ENCODE data around the gene PNPLA7.

The PNPLA7 gene

GRCh38 chr9:137592767-137593166 lies 42.6 kb upstream of the PNPLA7 start:
- no peak for DNase-seq
- no peak overlapping the region for H4K8ac ChIP-seq (ENCODE audit: low read length)
- no peak overlapping the region for H3K14ac ChIP-seq (ENCODE audit: low read length in 2 of 2)
- H3K79me1 ChIP-seq (replicated peaks; ENCODE audit: low read length, poor library complexity, severe bottlenecking), result peaks cover 22% of the 10 kb centered on the region
- peaks cover 10% of the 10 kb centered on the region for H3K4me1 ChIP-seq (ENCODE audit: control insufficient read depth, insufficient read depth, low read depth, low read length)
- WGBS, result 92% methylated on average over 7 of the region's 7 CpGs
- no peaks in the 10 kb centered on the region for H3K27me3 ChIP-seq (ENCODE audit: control insufficient read depth in 1 of 2, insufficient read depth in 1 of 2, low read length in 2 of 2)
- peaks cover 9 to 10% of the 10 kb centered on the region in 2 experiments for H3K36me3 ChIP-seq (ENCODE audit: control insufficient read depth in 1 of 2, insufficient read depth in 2 of 2, low read depth in 1 of 2, low read length in 2 of 2)
- no peak overlapping the region for H3K9ac ChIP-seq (ENCODE audit: low read length)
- H2BK120ac ChIP-seq (ENCODE audit: low read depth, low read length), result no peak overlapping the region
- no peak overlapping the region for H3K27ac ChIP-seq (ENCODE audit: low read length, poor library complexity, severe bottlenecking)
- no peaks in the 10 kb centered on the region for H3K9me3 ChIP-seq (ENCODE audit: control insufficient read depth, low read length)
- H2BK5ac ChIP-seq (ENCODE audit: low read depth, low read length, poor library complexity, severe bottlenecking), result no peak overlapping the region
- H3K4ac ChIP-seq (ENCODE audit: low read depth in 1 of 2, low read length in 2 of 2), result no peak overlapping the region
- no peak overlapping the region for H4K91ac ChIP-seq (ENCODE audit: low read length)
- H2BK12ac ChIP-seq (ENCODE audit: low read length in 2 of 2), result no peak overlapping the region
- no peak overlapping the region for H3K23ac ChIP-seq (ENCODE audit: low read length in 2 of 2)
- no peak overlapping the region for H2AK5ac ChIP-seq (ENCODE audit: low read length, severe bottlenecking)
- no peak overlapping the region for H2AFZ ChIP-seq (ENCODE audit: low read depth, low read length)
- no peak overlapping the region for H2BK15ac ChIP-seq (ENCODE audit: low read depth, poor library complexity, severe bottlenecking)
- no peak overlapping the region for H3K4me3 ChIP-seq (ENCODE audit: insufficient read depth in 1 of 2, low read depth in 1 of 2, low read length in 2 of 2)
- H3K4me2 ChIP-seq (ENCODE audit: low read length, poor library complexity, severe bottlenecking), result no peak overlapping the region
- no peak overlapping the region for H3K18ac ChIP-seq (ENCODE audit: low read depth in 1 of 2, low read length in 2 of 2)

- Histone ChIP-seq H3K4ac (ENCODE audit: low read depth in 1 of 2, low read length in 2 of 2) (peak within 1 kb of the TSS in 1 of 2 experiments; percentile 17), H2BK5ac (ENCODE audit: low read depth, low read length, poor library complexity, severe bottlenecking) (peak within 1 kb of the TSS; percentile 81), H3K9me3 (ENCODE audit: control insufficient read depth, low read length) (no peaks in the 10 kb centered on the region), H3K27me3 (ENCODE audit: control insufficient read depth in 1 of 2, insufficient read depth in 1 of 2, low read length in 2 of 2) (no peaks in the 10 kb centered on the region), H2AK5ac (ENCODE audit: low read length, severe bottlenecking) (no peak within 1 kb of the TSS), H2BK12ac (ENCODE audit: low read length in 2 of 2) (no peak within 1 kb of the TSS), H3K18ac (ENCODE audit: low read depth in 1 of 2, low read length in 2 of 2) (peak within 1 kb of the TSS; percentile 15 to 59), H2BK120ac (ENCODE audit: low read depth, low read length) (peak within 1 kb of the TSS; percentile 19), H3K36me3 (ENCODE audit: control insufficient read depth in 1 of 2, insufficient read depth in 2 of 2, low read depth in 1 of 2, low read length in 2 of 2) (peaks cover 29 to 31% of the 10 kb centered on the region in 2 experiments), H3K27ac (ENCODE audit: low read length, poor library complexity, severe bottlenecking) (no peak within 1 kb of the TSS), H3K4me1 (ENCODE audit: control insufficient read depth, insufficient read depth, low read depth, low read length) (peaks cover 10% of the 10 kb centered on the region), H4K91ac (ENCODE audit: low read length) (no peak within 1 kb of the TSS), H4K8ac (ENCODE audit: low read length) (peak within 1 kb of the TSS; percentile 57), H3K14ac (ENCODE audit: low read length in 2 of 2) (peak within 1 kb of the TSS in 1 of 2 experiments; percentile 30), H2BK15ac (ENCODE audit: low read depth, poor library complexity, severe bottlenecking) (no peak within 1 kb of the TSS), H2AFZ (ENCODE audit: low read depth, low read length) (peak within 1 kb of the TSS; percentile 55), H3K4me3 (ENCODE audit: insufficient read depth in 1 of 2, low read depth in 1 of 2, low read length in 2 of 2) (peak within 1 kb of the TSS; percentile 92), H3K23ac (ENCODE audit: low read length in 2 of 2) (peak within 1 kb of the TSS in 1 of 2 experiments; percentile 2), H3K79me1 (replicated peaks; ENCODE audit: low read length, poor library complexity, severe bottlenecking) (peaks cover 38% of the 10 kb centered on the region), H3K9ac (ENCODE audit: low read length) (peak within 1 kb of the TSS; percentile 89), H3K4me2 (ENCODE audit: low read length, poor library complexity, severe bottlenecking) (peak within 1 kb of the TSS; percentile 99)
- WGBS, result 1% methylated on average over 67 of the region's 113 CpGs
- peak; percentile 84 for DNase-seq
These were observed 40.5 kb upstream of the PNPLA7 start, which contains the start of gene ZMYND19 for GRCh38 chr9:137590469-137591383. Gene ZMYND19 (minus strand): TSS chr9:137590512. CDS start chr9:137590263, 249 bp downstream.

- Histone ChIP-seq H4K8ac (ENCODE audit: low read length) (peak overlapping the region; percentile 57), H3K27me3 (ENCODE audit: control insufficient read depth in 1 of 2, insufficient read depth in 1 of 2, low read length in 2 of 2) (no peaks in the 10 kb centered on the region), H4K91ac (ENCODE audit: low read length) (no peak overlapping the region), H2BK5ac (ENCODE audit: low read depth, low read length, poor library complexity, severe bottlenecking) (no peak overlapping the region), H3K14ac (ENCODE audit: low read length in 2 of 2) (no peak overlapping the region), H3K4me1 (ENCODE audit: control insufficient read depth, insufficient read depth, low read depth, low read length) (peaks cover 10% of the 10 kb centered on the region), H2AK5ac (ENCODE audit: low read length, severe bottlenecking) (no peak overlapping the region), H3K23ac (ENCODE audit: low read length in 2 of 2) (no peak overlapping the region), H3K18ac (ENCODE audit: low read depth in 1 of 2, low read length in 2 of 2) (no peak overlapping the region), H2AFZ (ENCODE audit: low read depth, low read length) (peak overlapping the region; percentile 51), H2BK15ac (ENCODE audit: low read depth, poor library complexity, severe bottlenecking) (no peak overlapping the region), H3K4me2 (ENCODE audit: low read length, poor library complexity, severe bottlenecking) (peak overlapping the region; percentile 55), H3K27ac (ENCODE audit: low read length, poor library complexity, severe bottlenecking) (no peak overlapping the region), H3K4ac (ENCODE audit: low read depth in 1 of 2, low read length in 2 of 2) (no peak overlapping the region), H3K79me1 (replicated peaks; ENCODE audit: low read length, poor library complexity, severe bottlenecking) (peaks cover 41% of the 10 kb centered on the region), H3K4me3 (ENCODE audit: insufficient read depth in 1 of 2, low read depth in 1 of 2, low read length in 2 of 2) (peak overlapping the region; percentile 92), H3K9me3 (ENCODE audit: control insufficient read depth, low read length) (no peaks in the 10 kb centered on the region), H2BK120ac (ENCODE audit: low read depth, low read length) (peak overlapping the region; percentile 19), H3K36me3 (ENCODE audit: control insufficient read depth in 1 of 2, insufficient read depth in 2 of 2, low read depth in 1 of 2, low read length in 2 of 2) (peaks cover 34 to 35% of the 10 kb centered on the region in 2 experiments), H3K9ac (ENCODE audit: low read length) (peak overlapping the region; percentile 89), H2BK12ac (ENCODE audit: low read length in 2 of 2) (no peak overlapping the region)
- WGBS, result 0% methylated on average over 10 of the region's 61 CpGs
- DNase-seq, result no peak
These were observed 39.9 kb upstream of the PNPLA7 start for GRCh38 chr9:137590123-137590468.

GRCh38 chr9:137589441-137590122 lies 39.4 kb upstream of the PNPLA7 start:
- Histone ChIP-seq H3K36me3 (ENCODE audit: control insufficient read depth in 1 of 2, insufficient read depth in 2 of 2, low read depth in 1 of 2, low read length in 2 of 2) (peaks cover 36 to 39% of the 10 kb centered on the region in 2 experiments), H2AK5ac (ENCODE audit: low read length, severe bottlenecking) (no peak overlapping the region), H2AFZ (ENCODE audit: low read depth, low read length) (no peak overlapping the region), H4K8ac (ENCODE audit: low read length) (peak overlapping the region; percentile 32), H3K4me2 (ENCODE audit: low read length, poor library complexity, severe bottlenecking) (peak overlapping the region; percentile 88), H3K27me3 (ENCODE audit: control insufficient read depth in 1 of 2, insufficient read depth in 1 of 2, low read length in 2 of 2) (no peaks in the 10 kb centered on the region), H2BK15ac (ENCODE audit: low read depth, poor library complexity, severe bottlenecking) (no peak overlapping the region), H4K91ac (ENCODE audit: low read length) (no peak overlapping the region), H3K4me1 (ENCODE audit: control insufficient read depth, insufficient read depth, low read depth, low read length) (peaks cover 10% of the 10 kb centered on the region), H2BK120ac (ENCODE audit: low read depth, low read length) (peak overlapping the region; percentile 19), H2BK5ac (ENCODE audit: low read depth, low read length, poor library complexity, severe bottlenecking) (peak overlapping the region; percentile 81), H3K14ac (ENCODE audit: low read length in 2 of 2) (no peak overlapping the region), H3K9ac (ENCODE audit: low read length) (peak overlapping the region; percentile 89), H3K9me3 (ENCODE audit: control insufficient read depth, low read length) (no peaks in the 10 kb centered on the region), H3K4ac (ENCODE audit: low read depth in 1 of 2, low read length in 2 of 2) (peak overlapping the region in 1 of 2 experiments; percentile 17), H2BK12ac (ENCODE audit: low read length in 2 of 2) (no peak overlapping the region), H3K4me3 (ENCODE audit: insufficient read depth in 1 of 2, low read depth in 1 of 2, low read length in 2 of 2) (peak overlapping the region; percentile 92), H3K23ac (ENCODE audit: low read length in 2 of 2) (peak overlapping the region in 1 of 2 experiments; percentile 2), H3K79me1 (replicated peaks; ENCODE audit: low read length, poor library complexity, severe bottlenecking) (peaks cover 42% of the 10 kb centered on the region), H3K27ac (ENCODE audit: low read length, poor library complexity, severe bottlenecking) (no peak overlapping the region), H3K18ac (ENCODE audit: low read depth in 1 of 2, low read length in 2 of 2) (peak overlapping the region; percentile 15 to 59)
- 16% methylated on average over 36 of the region's 58 CpGs for WGBS
- DNase-seq, result peak; percentile 45

Data from mesenchymal stem cell (in vitro differentiated cells and primary cell).